Measurements from ENCODE around the gene SDS.

The SDS gene

GRCh38 chr12:113351089-113351488, 52.6 kb downstream of the SDS start:
- no peak for DNase-seq (ENCODE audit: low read depth)
- no peak overlapping the region for H3K4me3 ChIP-seq (ENCODE audit: low read depth, low read length)
- no peak for TF ChIP-seq CTCF (IDR thresholded peaks at IDR 0.05; ENCODE audit: control insufficient read depth, extremely low read depth, insufficient read depth)

- no peak for DNase-seq (ENCODE audit: low read depth)
- H3K4me3 ChIP-seq (ENCODE audit: low read depth, low read length): no peak overlapping the region
- no peak for TF ChIP-seq CTCF (IDR thresholded peaks at IDR 0.05; ENCODE audit: control insufficient read depth, extremely low read depth, insufficient read depth)
Observed at GRCh38 chr12:113348849-113349536, 54.7 kb downstream of the SDS start.

GRCh38 chr12:113347892-113348291, 55.8 kb downstream of the SDS start:
- no peak for TF ChIP-seq CTCF (IDR thresholded peaks at IDR 0.05; ENCODE audit: control insufficient read depth, extremely low read depth, insufficient read depth)
- no peak overlapping the region for H3K4me3 ChIP-seq (ENCODE audit: low read depth, low read length)
- DNase-seq (ENCODE audit: low read depth): no peak

- no peak overlapping the region for H3K4me3 ChIP-seq (ENCODE audit: low read depth, low read length)
- DNase-seq (ENCODE audit: low read depth): no peak
- no peak for TF ChIP-seq CTCF (IDR thresholded peaks at IDR 0.05; ENCODE audit: control insufficient read depth, extremely low read depth, insufficient read depth)
Observed at GRCh38 chr12:113347107-113347506, 56.6 kb downstream of the SDS start.

- DNase-seq (ENCODE audit: low read depth): no peak
- no peak overlapping the region for H3K4me3 ChIP-seq (ENCODE audit: low read depth, low read length)
- no peak for TF ChIP-seq CTCF (IDR thresholded peaks at IDR 0.05; ENCODE audit: control insufficient read depth, extremely low read depth, insufficient read depth)
Observed at GRCh38 chr12:113346353-113346752, 57.3 kb downstream of the SDS start.

- TF ChIP-seq CTCF (IDR thresholded peaks at IDR 0.05; ENCODE audit: control insufficient read depth, extremely low read depth, insufficient read depth): no peak
- no peak for DNase-seq (ENCODE audit: low read depth)
- H3K4me3 ChIP-seq (ENCODE audit: low read depth, low read length): no peak overlapping the region
Observed at GRCh38 chr12:113345318-113345717, 58.4 kb downstream of the SDS start.
